Chondrocyte (in vitro differentiated cells): ENCODE data around the gene RALGAPA2. TPM values are rescaled to one million over a fixed set of nuclear protein-coding genes. Genes with fewer than 3 reads are reported as not detected.

Experiments
- DNase-seq: peaks from one replicate; pipeline ENCODE4 v3.0.0; 2021; ENCODE audit warnings: mixed read lengths, low spot score
- H3K27ac Mint-ChIP-seq: one replicate; pipeline ENCODE4 v1.8.0; 2021; ENCODE audit warnings: mild to moderate bottlenecking, moderate library complexity, mixed read lengths; ENCODE audit not compliant: unreplicated experiment
- H3K27me3 Mint-ChIP-seq: 2 replicates; pipeline ENCODE4 v1.8.0; 2021; ENCODE audit warnings: low read depth, mixed read lengths
- H3K36me3 Mint-ChIP-seq: 2 replicates; pipeline ENCODE4 v1.8.0; 2021; ENCODE audit warnings: low read depth, mixed read lengths
- H3K4me1 Mint-ChIP-seq: 2 replicates; pipeline ENCODE4 v1.8.0; 2021; ENCODE audit warnings: low read depth, mild to moderate bottlenecking, mixed read lengths
- H3K4me3 Mint-ChIP-seq: one replicate; pipeline ENCODE4 v1.8.0; 2021; ENCODE audit warnings: mild to moderate bottlenecking, moderate library complexity, mixed read lengths; ENCODE audit not compliant: unreplicated experiment
- H3K9me3 Mint-ChIP-seq: 2 replicates; pipeline ENCODE4 v1.8.0; 2021; ENCODE audit warnings: low read depth, mixed read lengths
- CTCF ChIP-seq: fragments of 200-600 bp; sonication (generic); IDR thresholded peaks from 2 replicates; pipeline ENCODE4 v1.5.0; 2021; ENCODE audit warnings: antibody characterized with exemption, mild to moderate bottlenecking, moderate library complexity
- total RNA-seq: library from RNA; stranded (reverse); gene quantifications from 3 replicates; pipeline ENCODE4 v1.2.1, GENCODE V29; 2021

The RALGAPA2 gene
- total RNA-seq, 1 donor from 2014 or later, result 9.5 TPM

DNA sequence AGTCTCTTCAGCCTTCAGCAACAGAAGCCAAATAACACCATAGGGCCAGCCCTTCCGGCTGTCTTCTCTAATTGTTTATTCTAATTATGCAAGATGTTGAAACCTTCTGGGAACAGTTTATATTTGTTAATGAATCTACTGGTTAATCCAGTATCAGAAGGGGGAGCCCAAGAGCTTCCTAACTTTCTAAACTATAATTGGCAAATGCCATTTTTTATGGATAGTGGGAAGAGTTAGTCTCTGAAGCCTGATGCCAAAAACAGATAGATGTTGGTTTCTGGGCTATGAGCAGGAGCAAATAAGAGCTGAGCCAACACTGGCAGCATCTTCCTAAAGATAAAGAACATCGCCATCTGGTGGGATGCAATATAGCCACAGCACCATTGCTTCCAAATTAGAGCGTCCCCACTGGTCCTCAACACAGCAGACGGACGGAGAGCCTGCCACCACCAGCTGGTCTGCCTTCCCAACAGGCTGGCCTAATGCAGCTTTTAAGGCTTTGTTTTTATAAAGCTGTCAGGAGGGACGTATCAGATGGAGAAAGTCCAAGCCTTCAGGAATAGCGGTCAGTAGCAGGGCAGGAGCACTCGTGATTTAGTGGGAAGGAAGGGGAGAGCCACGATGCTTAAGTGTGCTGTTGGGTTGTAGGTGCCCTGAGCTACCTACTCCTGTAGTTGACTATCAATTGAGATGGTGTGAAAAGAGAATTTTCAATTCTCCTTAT lies 118.8 kb downstream of the RALGAPA2 start:
- no peaks in the 10 kb centered on the region for H3K4me1 Mint-ChIP-seq
- TF ChIP-seq CTCF, result peak; percentile 71
- DNase-seq, result no peak
- peaks cover 7% of the 10 kb centered on the region for H3K36me3 Mint-ChIP-seq
- H3K27ac Mint-ChIP-seq, result no peak overlapping the region
- no peak overlapping the region for H3K4me3 Mint-ChIP-seq
- no peaks in the 10 kb centered on the region for H3K27me3 Mint-ChIP-seq
- no peaks in the 10 kb centered on the region for H3K9me3 Mint-ChIP-seq

GRCh38 chr20:20585146-20585545 lies 127.3 kb downstream of the RALGAPA2 start:
- TF ChIP-seq CTCF, result no peak
- no peaks in the 10 kb centered on the region for H3K4me1 Mint-ChIP-seq
- peaks cover 29% of the 10 kb centered on the region for H3K36me3 Mint-ChIP-seq
- H3K9me3 Mint-ChIP-seq, result peaks cover 5% of the 10 kb centered on the region
- no peak overlapping the region for H3K4me3 Mint-ChIP-seq
- no peaks in the 10 kb centered on the region for H3K27me3 Mint-ChIP-seq
- no peak for DNase-seq
- H3K27ac Mint-ChIP-seq, result no peak overlapping the region

DNA sequence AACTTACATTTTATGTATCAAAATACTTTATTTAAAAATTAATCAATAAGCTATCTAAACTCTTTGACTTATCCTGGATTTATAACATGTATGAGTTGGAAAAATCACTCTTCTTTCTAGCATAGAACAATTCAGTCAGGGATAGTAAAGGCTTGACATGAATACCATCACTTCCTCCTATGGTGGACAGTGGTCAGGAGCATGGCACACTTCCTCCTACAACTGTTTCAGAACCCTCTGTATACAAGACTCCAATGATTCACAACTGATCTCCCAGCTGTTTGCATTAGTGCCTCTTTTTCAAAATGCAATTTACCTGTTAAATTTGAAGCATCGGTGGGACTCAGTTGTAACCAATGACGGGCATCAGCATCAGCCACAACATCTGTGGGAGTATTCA lies 129.7 kb downstream of the RALGAPA2 start:
- TF ChIP-seq CTCF, result no peak
- H3K27me3 Mint-ChIP-seq, result no peaks in the 10 kb centered on the region
- peaks cover 22% of the 10 kb centered on the region for H3K36me3 Mint-ChIP-seq
- DNase-seq, result no peak
- H3K4me1 Mint-ChIP-seq, result no peaks in the 10 kb centered on the region
- H3K27ac Mint-ChIP-seq, result no peak overlapping the region
- H3K9me3 Mint-ChIP-seq, result peaks cover 5% of the 10 kb centered on the region
- no peak overlapping the region for H3K4me3 Mint-ChIP-seq

DNA sequence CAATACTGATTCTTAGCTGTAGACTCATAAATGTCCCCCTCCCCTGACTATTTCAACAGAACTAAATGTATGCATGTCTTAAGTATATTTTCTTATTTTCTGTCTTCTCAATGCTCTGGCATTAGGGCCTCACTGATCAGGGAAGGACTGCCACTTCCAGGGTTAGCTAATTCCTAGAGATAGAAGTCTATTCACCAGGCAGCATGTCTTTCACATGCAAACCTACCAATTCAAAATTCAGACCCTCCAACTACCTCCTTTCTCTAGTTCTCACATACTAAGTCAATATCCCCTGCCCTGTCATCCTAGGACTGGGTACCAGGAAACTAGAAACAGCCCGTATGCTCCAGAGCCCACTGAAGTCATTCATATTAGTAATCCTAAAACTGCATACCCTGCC lies 132.3 kb downstream of the RALGAPA2 start:
- H3K27me3 Mint-ChIP-seq, result no peaks in the 10 kb centered on the region
- peaks cover 13% of the 10 kb centered on the region for H3K36me3 Mint-ChIP-seq
- no peaks in the 10 kb centered on the region for H3K4me1 Mint-ChIP-seq
- TF ChIP-seq CTCF, result no peak
- no peaks in the 10 kb centered on the region for H3K9me3 Mint-ChIP-seq
- no peak for DNase-seq
- H3K27ac Mint-ChIP-seq, result no peak overlapping the region
- H3K4me3 Mint-ChIP-seq, result no peak overlapping the region

DNA sequence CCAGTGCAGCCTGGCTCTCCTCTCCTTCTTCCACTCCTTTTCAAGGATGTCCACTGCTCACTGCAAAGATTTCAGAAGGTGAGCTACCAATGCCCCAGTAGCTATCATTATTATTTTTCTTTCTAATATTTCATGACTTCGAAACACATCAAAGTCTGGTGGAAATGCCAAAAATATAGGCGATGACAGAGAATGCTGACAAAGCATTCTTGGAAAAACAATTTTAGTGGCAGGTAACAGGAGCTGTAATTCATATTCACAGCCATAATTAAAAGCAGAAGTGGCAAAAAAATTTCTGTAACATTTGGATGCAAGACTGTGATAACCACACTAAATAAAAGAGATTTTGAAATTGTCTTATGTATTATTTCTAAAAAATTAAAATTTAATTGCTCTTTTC lies 133.6 kb downstream of the RALGAPA2 start:
- Mint-ChIP-seq H3K27me3 (no peaks in the 10 kb centered on the region), H3K4me1 (no peaks in the 10 kb centered on the region), H3K27ac (no peak overlapping the region)

More for the DNA sequence above, 133.6 kb downstream of the RALGAPA2 start:
- peaks cover 15% of the 10 kb centered on the region for H3K36me3 Mint-ChIP-seq
- DNase-seq, result no peak
- H3K9me3 Mint-ChIP-seq, result no peaks in the 10 kb centered on the region
- H3K4me3 Mint-ChIP-seq, result no peak overlapping the region
- TF ChIP-seq CTCF, result no peak
